Dermis microvascular lymphatic vessel endothelial cell (primary cell): ENCODE measurements around the gene SEL1L2. TPM values are rescaled to one million over a fixed set of nuclear protein-coding genes. Genes with fewer than 3 reads are reported as not detected.

Source experiments
- DNase-seq, 2 donors: peaks; one replicate each; pipeline versions ENCODE4 v3.0.0 to v3.0.0-alpha.2; 2010; ENCODE audit warnings: low read depth in 2 of 2
- total RNA-seq: library from RNA; depleted of rRNA; stranded (reverse); fragments of >200 nt; gene quantifications from 2 replicates; pipeline ENCODE4 v1.2.1, GENCODE V29; 2014

Gene SEL1L2
- total RNA-seq, 1 donor from 2014 or later: not detected

DNA sequence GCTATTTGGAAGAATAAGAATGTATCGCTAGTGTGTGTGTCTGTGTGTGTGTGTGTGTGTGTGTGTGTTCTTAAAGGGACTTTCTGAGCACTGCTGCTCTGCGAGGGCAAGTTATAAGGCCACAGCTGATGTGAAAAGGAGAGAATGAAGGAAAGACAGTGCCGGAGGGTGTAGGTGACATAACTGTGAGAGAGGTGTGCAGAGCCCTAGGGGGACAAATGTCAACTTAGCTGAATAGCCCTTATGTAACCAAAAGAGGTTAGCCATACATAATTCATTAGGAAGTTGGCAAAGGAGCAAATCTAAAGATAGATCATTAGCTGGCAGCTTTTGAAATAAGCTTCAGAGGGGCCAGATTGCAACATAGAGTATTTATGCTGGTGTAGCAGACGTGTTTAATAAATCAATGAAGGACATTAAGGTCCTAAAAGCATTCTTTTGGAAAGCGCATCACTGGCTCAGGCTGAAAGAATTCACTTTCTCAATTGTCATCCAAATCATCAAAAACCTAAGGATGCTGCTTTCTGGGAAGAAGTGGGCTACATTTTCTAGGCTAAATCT lies 124.5 kb downstream of the SEL1L2 start:
- DNase-seq: no peak

GRCh38 chr20:13865156-13865555 lies 125.3 kb downstream of the SEL1L2 start:
- DNase-seq: no peak

DNA sequence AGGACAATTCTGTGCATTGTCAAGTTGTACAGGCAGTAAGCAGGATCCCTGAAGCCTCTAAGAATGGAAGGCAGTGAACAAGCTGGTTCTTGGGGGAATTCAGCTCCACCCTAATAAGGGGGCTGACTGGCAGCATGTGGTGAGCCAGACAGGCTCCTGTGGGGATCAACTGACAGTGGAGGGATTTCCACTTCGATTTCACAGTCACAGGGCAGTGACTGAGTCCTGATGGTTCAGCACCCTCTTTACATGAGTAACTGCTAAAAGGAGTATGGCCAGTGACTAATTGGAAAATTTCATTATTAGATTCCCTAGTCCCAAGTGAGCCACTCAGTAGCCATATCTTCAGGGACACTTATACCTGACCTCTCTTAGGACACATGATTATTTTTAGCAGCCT lies 127.2 kb downstream of the SEL1L2 start:
- no peak for DNase-seq

DNA sequence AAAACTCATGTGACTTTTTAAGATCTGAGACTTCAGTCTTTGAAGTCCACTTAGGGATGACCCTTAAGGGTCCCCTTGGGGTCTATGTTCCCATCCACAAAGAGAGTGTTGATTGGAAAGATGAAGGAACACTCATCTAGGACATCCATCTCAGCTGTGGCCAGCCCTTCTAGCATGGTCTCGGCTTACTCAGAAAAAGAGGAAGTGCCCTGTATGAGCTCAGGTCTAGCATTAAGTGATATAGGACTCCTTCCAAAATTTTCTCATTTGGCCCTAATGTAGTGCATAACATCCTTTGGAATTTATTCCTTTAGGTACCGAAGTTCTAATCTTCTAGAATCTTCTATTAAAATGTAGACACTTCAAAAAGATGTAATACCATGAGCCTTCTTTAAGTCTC lies 128.2 kb downstream of the SEL1L2 start:
- DNase-seq: no peak

GRCh38 chr20:13858871-13859270 lies 131.5 kb downstream of the SEL1L2 start:
- DNase-seq: no peak

DNA sequence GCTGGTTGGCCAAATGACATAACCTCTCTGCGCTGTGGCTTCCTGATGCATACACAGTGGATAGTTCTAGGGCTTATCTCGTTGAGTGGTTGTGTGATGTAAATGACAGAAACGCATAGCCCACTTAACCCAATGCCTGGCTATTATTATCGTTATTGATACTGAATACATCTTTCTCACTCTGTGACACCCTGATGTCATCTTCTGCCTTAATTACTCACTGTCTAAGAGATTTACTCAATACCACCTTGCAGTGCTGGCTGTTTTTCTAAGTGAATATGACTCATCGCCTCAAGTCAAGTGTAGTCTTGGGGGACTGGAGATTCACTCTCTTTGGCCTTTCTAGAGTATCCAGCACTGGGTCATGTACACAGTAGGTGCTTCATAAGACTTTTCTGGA lies 132.0 kb downstream of the SEL1L2 start:
- no peak for DNase-seq

- no peak for DNase-seq
Measured at GRCh38 chr20:13857961-13858360, 132.5 kb downstream of the SEL1L2 start.

GRCh38 chr20:13857304-13857703 lies 133.1 kb downstream of the SEL1L2 start:
- DNase-seq: no peak

DNA sequence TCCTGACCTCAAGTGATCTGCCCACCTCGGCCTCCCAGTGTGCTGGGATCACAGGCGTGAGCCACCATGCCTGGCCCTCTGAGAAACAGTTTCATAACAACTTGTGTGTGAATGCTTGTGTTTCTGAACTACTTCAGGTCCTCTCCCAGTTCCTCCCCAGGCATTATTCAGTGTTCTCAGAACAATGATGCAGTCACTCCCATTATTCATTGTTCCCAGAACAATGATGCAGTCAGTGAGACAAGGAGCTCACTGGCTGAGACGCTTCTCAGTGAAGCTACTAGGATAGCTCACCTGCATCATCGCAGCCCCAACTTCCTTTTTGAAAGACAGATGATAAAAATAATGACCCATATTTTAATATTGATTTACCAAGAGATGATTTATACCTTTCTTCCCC lies 134.1 kb downstream of the SEL1L2 start:
- no peak for DNase-seq

GRCh38 chr20:13855613-13856012 lies 134.8 kb downstream of the SEL1L2 start:
- DNase-seq: no peak

DNA sequence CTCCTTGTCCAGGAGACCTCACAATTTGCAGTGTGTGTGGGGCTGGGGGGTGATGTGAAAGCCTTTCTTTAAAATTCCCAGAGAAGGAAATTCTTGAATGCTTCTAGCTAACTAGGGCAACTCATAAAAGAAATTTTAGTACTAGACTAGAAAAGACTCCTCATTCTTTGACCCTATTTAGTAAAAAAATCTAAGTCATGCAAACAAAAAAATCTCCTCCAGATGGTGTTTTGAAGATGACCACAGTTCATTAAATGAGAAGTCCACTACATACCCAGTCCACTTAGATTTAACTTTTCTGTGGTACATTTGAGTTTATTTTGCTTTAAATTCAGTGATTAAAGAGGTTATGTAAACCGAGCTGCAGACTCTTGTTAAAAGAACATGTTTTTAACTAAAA lies 138.1 kb downstream of the SEL1L2 start:
- no peak for DNase-seq

DNA sequence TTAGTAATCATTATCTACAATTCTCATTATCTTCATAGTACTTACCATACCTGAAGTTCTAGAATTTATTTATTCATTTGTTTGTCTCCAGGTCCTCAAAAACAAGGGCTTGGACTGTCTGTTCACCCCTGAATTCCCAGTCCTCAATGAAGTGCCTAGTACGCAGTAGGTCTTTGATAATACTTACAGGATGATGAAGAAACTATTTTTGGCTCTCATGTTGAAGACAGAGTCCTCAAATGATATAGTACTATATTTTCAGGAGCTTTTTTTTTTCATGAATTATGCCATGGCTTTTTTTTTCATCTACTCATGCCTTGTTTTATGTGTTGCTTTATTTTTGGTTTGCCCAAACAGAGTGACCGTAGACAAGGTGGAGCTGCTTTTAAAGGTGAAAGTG lies 139.1 kb downstream of the SEL1L2 start:
- no peak for DNase-seq

- DNase-seq: no peak
Measured at GRCh38 chr20:13844296-13844695, 146.1 kb downstream of the SEL1L2 start.

DNA sequence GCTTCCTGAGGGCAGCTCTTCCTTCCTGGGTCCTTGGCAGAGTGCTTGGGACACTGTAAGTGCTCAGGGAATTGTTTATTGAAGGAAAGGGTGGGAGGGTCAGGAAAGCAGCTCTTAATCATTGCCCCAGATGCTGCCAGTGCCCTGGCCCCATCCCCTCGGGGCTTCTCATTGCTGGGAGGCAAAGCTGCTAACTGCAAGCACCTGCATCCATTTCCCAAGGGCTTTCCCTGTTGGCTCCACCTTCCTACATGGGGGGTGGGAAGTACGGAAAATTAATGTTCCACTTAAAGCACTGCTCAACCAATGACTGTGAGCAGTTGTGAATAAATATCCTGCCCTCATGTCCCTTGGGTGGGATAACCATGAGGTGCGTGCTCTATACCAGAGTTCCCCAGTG lies 149.2 kb downstream of the SEL1L2 start:
- no peak for DNase-seq

GRCh38 chr20:13840093-13840465 lies 150.3 kb downstream of the SEL1L2 start:
- DNase-seq: no peak

DNA sequence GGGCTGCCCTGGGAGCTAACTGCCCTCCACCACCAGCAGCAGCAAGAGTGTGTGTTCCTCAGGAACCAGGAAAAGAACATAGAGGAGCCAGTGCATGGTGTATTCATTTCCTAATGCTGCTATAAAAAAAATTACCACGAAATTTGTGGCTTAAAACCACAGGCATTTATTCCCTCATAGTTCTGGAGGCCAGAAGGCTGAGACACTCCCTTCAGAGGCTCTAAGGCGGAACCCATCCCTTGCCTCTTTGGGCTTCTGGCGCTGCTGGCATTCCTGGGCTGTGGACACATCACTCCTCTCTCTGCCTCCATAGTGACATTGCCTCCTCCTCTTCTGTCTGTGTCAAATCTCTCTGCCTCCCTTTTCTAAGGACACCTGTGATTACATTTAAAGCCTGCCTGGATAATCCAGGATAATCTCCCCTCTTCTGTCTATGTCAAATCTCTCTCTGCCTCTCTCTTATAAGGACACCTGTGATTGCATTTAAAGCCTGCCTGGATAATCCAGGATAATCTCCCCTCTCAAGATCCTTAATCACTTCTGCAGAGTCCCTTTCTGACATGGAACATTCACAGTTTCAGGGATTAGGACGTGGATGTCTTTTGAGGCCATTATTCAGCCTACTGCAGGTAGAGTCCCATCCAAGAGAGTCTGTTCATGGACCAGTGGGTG lies 150.9 kb downstream of the SEL1L2 start:
- no peak for DNase-seq

DNA sequence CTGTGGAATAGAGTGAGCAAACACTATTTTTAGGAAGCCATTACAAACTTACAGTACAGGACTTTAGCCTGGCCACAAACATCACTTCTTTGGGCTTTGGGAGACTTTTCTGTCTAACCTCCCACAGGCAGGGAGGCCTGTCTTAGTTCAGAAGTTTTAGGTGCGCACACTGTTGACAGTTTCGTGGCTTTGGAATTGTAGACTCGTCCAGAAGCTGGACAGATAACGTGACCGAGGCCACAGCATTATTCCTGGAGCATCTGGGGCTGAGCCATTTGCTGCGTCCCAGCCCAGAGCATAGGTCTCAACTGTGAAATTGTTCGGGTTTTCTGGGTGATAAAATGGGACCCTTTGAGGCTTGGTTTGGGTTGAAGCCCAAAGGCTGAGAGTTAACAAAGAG lies 151.8 kb downstream of the SEL1L2 start:
- no peak for DNase-seq

DNA sequence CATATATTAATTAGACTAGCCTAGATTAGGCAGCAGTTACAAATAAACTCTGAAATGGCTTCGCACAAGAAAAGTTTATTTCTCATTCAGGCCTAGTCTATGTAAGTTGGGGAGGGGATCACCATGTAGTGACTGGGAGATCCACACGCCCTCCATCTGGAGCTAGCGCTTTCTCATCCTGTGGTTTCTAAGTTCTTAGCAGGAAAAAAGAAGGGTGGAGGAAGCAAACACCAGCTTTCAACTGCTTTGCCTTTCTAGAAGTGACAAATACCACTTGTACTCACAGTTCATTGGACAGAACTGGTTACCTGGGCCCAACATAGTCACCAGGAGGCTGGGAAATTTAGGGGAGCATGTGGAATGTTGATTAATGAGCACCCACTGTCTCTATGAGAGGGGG lies 158.9 kb downstream of the SEL1L2 start:
- DNase-seq: no peak

GRCh38 chr20:13825465-13825864 lies 164.9 kb downstream of the SEL1L2 start:
- DNase-seq: no peak

- no peak for DNase-seq
Measured at GRCh38 chr20:13824459-13824858, 166.0 kb downstream of the SEL1L2 start.

DNA sequence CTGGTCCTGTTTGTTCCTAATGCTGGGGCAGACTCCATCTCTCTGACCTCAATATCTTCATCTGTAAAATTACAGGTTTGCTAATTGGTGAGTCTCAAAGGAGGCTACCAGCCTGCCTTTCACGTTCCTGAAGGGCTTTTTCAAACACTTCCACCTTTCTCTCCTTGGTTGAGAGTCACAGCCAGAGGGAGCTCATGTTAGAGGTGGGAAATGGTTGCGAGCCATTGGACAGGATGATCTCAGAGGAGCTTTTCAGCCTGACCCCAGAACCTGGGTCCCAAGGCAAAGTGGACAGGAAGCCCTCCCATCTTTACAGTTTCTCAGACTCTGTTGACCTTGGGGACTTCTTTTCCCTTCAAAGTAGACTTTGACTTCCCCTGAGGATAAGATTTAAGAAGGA lies 168.0 kb downstream of the SEL1L2 start:
- no peak for DNase-seq

GRCh38 chr20:13821876-13822275 lies 168.5 kb downstream of the SEL1L2 start:
- DNase-seq: no peak

DNA sequence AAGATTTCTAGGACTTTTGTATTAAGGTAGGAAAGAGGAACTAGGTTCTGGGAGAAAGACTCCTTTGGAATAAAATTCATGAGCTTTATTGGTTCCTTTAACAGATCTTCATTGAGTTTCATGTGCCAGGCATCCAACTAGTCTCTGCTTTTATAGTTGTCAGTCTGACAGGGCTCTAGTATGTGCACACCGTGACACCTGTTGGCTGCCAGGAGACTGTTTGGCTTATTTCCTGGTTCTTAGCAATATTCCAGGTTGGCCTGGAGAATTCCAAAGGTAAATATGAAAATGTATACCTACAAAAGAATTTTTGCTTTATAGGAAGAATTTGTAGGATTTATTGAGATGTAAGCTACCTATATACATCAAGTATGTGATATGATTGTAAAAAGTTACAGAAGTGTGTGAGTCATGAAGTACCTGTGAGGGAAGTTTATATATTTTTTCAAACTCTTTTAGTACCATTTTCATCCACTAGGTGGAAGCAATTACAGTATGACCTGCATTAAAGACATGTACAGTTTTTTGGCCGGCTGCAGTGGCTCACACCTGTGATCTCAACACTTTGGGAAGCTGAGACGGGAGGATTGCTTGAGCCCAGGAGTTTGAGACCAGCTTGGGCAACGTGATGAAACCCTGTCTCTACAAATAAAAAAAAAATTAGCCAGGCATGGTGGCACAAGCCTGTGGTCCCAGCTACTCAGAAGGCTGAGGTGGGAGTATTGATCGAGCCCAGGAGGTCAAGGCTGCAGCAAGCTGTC lies 170.3 kb downstream of the SEL1L2 start:
- DNase-seq: peak; percentile 43 to 58
